Cardiac atrium fibroblast (primary cell): Measurements from ENCODE around the gene LIMA1. TPM values are rescaled to one million over a fixed set of nuclear protein-coding genes. Genes with fewer than 3 reads are reported as not detected.

Source experiments
- total RNA-seq: library from RNA; depleted of rRNA; stranded (reverse); fragments of >200 nt; gene quantifications from 2 replicates; pipeline ENCODE4 v1.2.3, GENCODE V29; 2015

Gene LIMA1
- total RNA-seq: 98.8 and 103 TPM in 2 replicates

GRCh38 chr12:50283229-50283923, at the start of gene LIMA1:
Gene LIMA1 (minus strand): TSS chr12:50283520. CDS start chr12:50248751, 34,769 bp downstream.

GRCh38 chr12:50167049-50167828, 116.1 kb downstream of the LIMA1 start, which contains the start of gene CERS5:
Gene CERS5 (minus strand): TSS chr12:50167369. CDS start chr12:50167297, 72 bp downstream.

Other genes with a start within 250 kb of the LIMA1 start
- 4.7 and 8.8 TPM in 2 replicates for gene ASIC1, start 225.9 kb downstream of the LIMA1 start, total RNA-seq
- 29.3 and 45.9 TPM in 2 replicates for gene SMARCD1, start 198.2 kb downstream of the LIMA1 start, total RNA-seq
- not detected in 2 replicates for gene GPD1, start 179.5 kb downstream of the LIMA1 start, total RNA-seq
- 41.7 and 42.3 TPM in 2 replicates for gene COX14, start 171.3 kb downstream of the LIMA1 start, total RNA-seq
- gene CERS5, start 116.2 kb downstream of the LIMA1 start, total RNA-seq: 32.3 and 38.6 TPM in 2 replicates
- gene FAM186A, start 113.1 kb upstream of the LIMA1 start, total RNA-seq: not detected in 2 replicates
- gene LARP4, start 117.4 kb upstream of the LIMA1 start, total RNA-seq: 31.8 and 36.1 TPM in 2 replicates
- gene DIP2B, start 221.5 kb upstream of the LIMA1 start, total RNA-seq: 15.0 and 19.6 TPM in 2 replicates